ENCODE measurements around the gene ACYP2. TPM values are rescaled to one million over a fixed set of nuclear protein-coding genes. Genes with fewer than 3 reads are reported as not detected.

Gene ACYP2
- polyA plus RNA-seq, 2 donors = 12.6 to 14.1 TPM

DNA sequence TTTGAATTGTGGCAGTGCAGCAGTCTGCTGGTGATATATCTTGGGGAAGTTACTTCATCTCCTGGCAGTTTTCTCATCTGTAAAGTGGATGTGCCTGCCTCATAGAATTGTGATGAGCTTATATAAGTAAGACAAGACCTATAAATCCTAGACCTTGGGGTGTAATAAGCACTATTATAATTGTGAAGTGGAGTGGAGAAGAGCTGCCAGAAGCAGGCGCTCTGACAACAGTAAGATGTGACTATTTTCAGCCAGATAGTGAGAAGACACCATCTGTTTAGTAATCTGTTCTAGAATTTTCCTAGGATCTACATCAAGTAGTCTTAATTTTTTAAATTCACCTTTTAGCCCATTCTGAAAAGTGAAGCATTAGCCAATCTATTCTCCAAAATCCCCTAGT lies 226.2 kb downstream of the ACYP2 start:
- no peaks in the 10 kb centered on the region for H3K9me3 ChIP-seq (ENCODE audit: control insufficient read depth in 2 of 2, insufficient read depth in 1 of 2, low read depth in 1 of 2, low read length in 1 of 2)
- no peaks in the 10 kb centered on the region for H3K36me3 ChIP-seq (ENCODE audit: control insufficient read depth in 2 of 2, insufficient read depth in 2 of 2, low read length in 1 of 2)
- no peaks in the 10 kb centered on the region for H3K4me1 ChIP-seq (ENCODE audit: control insufficient read depth in 2 of 2, insufficient read depth in 2 of 2, low read length in 1 of 2)
- 81 to 88% methylated on average over 1 of the region's 1 CpG for WGBS, 2 donors
- no peak overlapping the region for H3K4me3 ChIP-seq (ENCODE audit: low read depth in 1 of 2, low read length in 2 of 2)
- H3K27ac ChIP-seq (ENCODE audit: low read depth in 2 of 2, low read length in 1 of 2) = no peak overlapping the region
- H3K27me3 ChIP-seq (ENCODE audit: control insufficient read depth in 1 of 2, insufficient read depth in 2 of 2, low read length in 2 of 2) = no peaks in the 10 kb centered on the region

DNA sequence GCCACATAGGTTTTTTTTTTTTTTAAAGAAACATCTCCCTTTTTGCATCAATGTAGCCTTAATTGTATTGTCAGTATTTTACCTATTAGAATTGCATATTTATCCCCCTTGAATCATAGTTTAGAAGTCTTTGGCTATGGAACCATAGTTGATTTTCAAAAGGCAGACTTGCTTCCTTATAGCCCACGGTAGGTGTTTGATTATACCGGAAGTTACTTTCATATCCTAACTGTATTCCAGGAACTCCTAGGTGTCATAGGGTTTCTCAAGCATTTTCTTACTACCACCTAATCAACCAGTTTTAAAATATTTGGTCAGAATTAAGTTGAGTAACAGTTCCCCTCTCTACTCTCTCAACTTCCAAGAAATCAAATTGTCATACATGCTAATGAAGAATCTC lies 227.2 kb downstream of the ACYP2 start:
- Histone ChIP-seq H3K27me3 (ENCODE audit: control insufficient read depth in 1 of 2, insufficient read depth in 2 of 2, low read length in 2 of 2) (no peaks in the 10 kb centered on the region), H3K4me1 (ENCODE audit: control insufficient read depth in 2 of 2, insufficient read depth in 2 of 2, low read length in 1 of 2) (no peaks in the 10 kb centered on the region), H3K27ac (ENCODE audit: low read depth in 2 of 2, low read length in 1 of 2) (no peak overlapping the region), H3K4me3 (ENCODE audit: low read depth in 1 of 2, low read length in 2 of 2) (no peak overlapping the region), H3K9me3 (ENCODE audit: control insufficient read depth in 2 of 2, insufficient read depth in 1 of 2, low read depth in 1 of 2, low read length in 1 of 2) (no peaks in the 10 kb centered on the region), H3K36me3 (ENCODE audit: control insufficient read depth in 2 of 2, insufficient read depth in 2 of 2, low read length in 1 of 2) (no peaks in the 10 kb centered on the region)
- whole genome bisulfite sequencing, 2 donors = 90 to 94% methylated on average over 2 of the region's 2 CpGs

- Histone ChIP-seq H3K27me3 (ENCODE audit: control insufficient read depth in 1 of 2, insufficient read depth in 2 of 2, low read length in 2 of 2) (no peaks in the 10 kb centered on the region), H3K4me1 (ENCODE audit: control insufficient read depth in 2 of 2, insufficient read depth in 2 of 2, low read length in 1 of 2) (no peaks in the 10 kb centered on the region), H3K36me3 (ENCODE audit: control insufficient read depth in 2 of 2, insufficient read depth in 2 of 2, low read length in 1 of 2) (no peaks in the 10 kb centered on the region), H3K27ac (ENCODE audit: low read depth in 2 of 2, low read length in 1 of 2) (no peak overlapping the region), H3K9me3 (ENCODE audit: control insufficient read depth in 2 of 2, insufficient read depth in 1 of 2, low read depth in 1 of 2, low read length in 1 of 2) (no peaks in the 10 kb centered on the region), H3K4me3 (ENCODE audit: low read depth in 1 of 2, low read length in 2 of 2) (no peak overlapping the region)
- WGBS, 2 donors = 79 to 82% methylated on average over 3 of the region's 3 CpGs
Measured at GRCh38 chr2:54347622-54348021, 232.2 kb downstream of the ACYP2 start.

- Histone ChIP-seq H3K4me1 (ENCODE audit: control insufficient read depth in 2 of 2, insufficient read depth in 2 of 2, low read length in 1 of 2) (no peaks in the 10 kb centered on the region), H3K9me3 (ENCODE audit: control insufficient read depth in 2 of 2, insufficient read depth in 1 of 2, low read depth in 1 of 2, low read length in 1 of 2) (no peaks in the 10 kb centered on the region), H3K4me3 (ENCODE audit: low read depth in 1 of 2, low read length in 2 of 2) (no peak overlapping the region), H3K27ac (ENCODE audit: low read depth in 2 of 2, low read length in 1 of 2) (no peak overlapping the region), H3K27me3 (ENCODE audit: control insufficient read depth in 1 of 2, insufficient read depth in 2 of 2, low read length in 2 of 2) (no peaks in the 10 kb centered on the region), H3K36me3 (ENCODE audit: control insufficient read depth in 2 of 2, insufficient read depth in 2 of 2, low read length in 1 of 2) (no peaks in the 10 kb centered on the region)
- 65 to 71% methylated on average over 2 of the region's 2 CpGs for WGBS, 2 donors
Measured at GRCh38 chr2:54348646-54349045, 233.2 kb downstream of the ACYP2 start.

GRCh38 chr2:54350426-54350825 lies 235.0 kb downstream of the ACYP2 start:
- Histone ChIP-seq H3K27me3 (ENCODE audit: control insufficient read depth in 1 of 2, insufficient read depth in 2 of 2, low read length in 2 of 2) (no peaks in the 10 kb centered on the region), H3K36me3 (ENCODE audit: control insufficient read depth in 2 of 2, insufficient read depth in 2 of 2, low read length in 1 of 2) (no peaks in the 10 kb centered on the region), H3K27ac (ENCODE audit: low read depth in 2 of 2, low read length in 1 of 2) (no peak overlapping the region), H3K4me1 (ENCODE audit: control insufficient read depth in 2 of 2, insufficient read depth in 2 of 2, low read length in 1 of 2) (no peaks in the 10 kb centered on the region), H3K4me3 (ENCODE audit: low read depth in 1 of 2, low read length in 2 of 2) (no peak overlapping the region), H3K9me3 (ENCODE audit: control insufficient read depth in 2 of 2, insufficient read depth in 1 of 2, low read depth in 1 of 2, low read length in 1 of 2) (no peaks in the 10 kb centered on the region)
- whole genome bisulfite sequencing, 2 donors = 60 to 80% methylated on average over 3 of the region's 3 CpGs

DNA sequence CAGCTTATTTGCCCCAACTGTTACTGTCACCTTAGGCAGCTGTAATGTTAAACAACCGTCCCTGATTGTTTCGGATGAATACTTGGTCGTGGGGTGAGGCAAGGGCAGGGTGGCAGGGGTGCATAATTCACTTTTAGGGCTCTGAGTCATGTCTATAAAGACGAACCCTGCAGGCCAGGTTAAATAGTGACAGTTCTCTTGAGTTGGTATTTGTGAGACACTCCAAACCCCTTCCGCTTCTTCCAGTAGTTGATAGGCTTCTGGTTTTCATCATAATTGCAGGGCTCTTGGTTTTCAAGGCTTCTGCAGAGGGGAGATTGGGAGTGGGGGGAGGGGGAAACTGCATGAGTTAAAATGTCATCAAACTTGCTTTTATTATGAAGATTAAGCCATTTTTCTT lies 237.8 kb downstream of the ACYP2 start:
- WGBS, 2 donors = 75 to 78% methylated on average over 5 of the region's 5 CpGs
- Histone ChIP-seq H3K4me3 (ENCODE audit: low read depth in 1 of 2, low read length in 2 of 2) (no peak overlapping the region), H3K9me3 (ENCODE audit: control insufficient read depth in 2 of 2, insufficient read depth in 1 of 2, low read depth in 1 of 2, low read length in 1 of 2) (no peaks in the 10 kb centered on the region), H3K27me3 (ENCODE audit: control insufficient read depth in 1 of 2, insufficient read depth in 2 of 2, low read length in 2 of 2) (no peaks in the 10 kb centered on the region), H3K27ac (ENCODE audit: low read depth in 2 of 2, low read length in 1 of 2) (no peak overlapping the region), H3K4me1 (ENCODE audit: control insufficient read depth in 2 of 2, insufficient read depth in 2 of 2, low read length in 1 of 2) (no peaks in the 10 kb centered on the region), H3K36me3 (ENCODE audit: control insufficient read depth in 2 of 2, insufficient read depth in 2 of 2, low read length in 1 of 2) (no peaks in the 10 kb centered on the region)

Other genes starting within 250 kb of the ACYP2 start
- gene PSME4, start 144.6 kb upstream of the ACYP2 start, polyA plus RNA-seq = 10 to 100 TPM; 18.9 to 20.4 TPM
- gene TSPYL6, start 140.6 kb downstream of the ACYP2 start, polyA plus RNA-seq = under 1 TPM in 1 of 2 donors, not detected in 1; 0.02 TPM

Data from esophagus (tissue), 2 donors.